Measurements from ENCODE around the gene MAP1LC3B. TPM values are rescaled to one million over a fixed set of nuclear protein-coding genes. Genes with fewer than 3 reads are reported as not detected.

The MAP1LC3B gene
- total RNA-seq, 1 experiment from 2014 or later, result 74.7 TPM

DNA sequence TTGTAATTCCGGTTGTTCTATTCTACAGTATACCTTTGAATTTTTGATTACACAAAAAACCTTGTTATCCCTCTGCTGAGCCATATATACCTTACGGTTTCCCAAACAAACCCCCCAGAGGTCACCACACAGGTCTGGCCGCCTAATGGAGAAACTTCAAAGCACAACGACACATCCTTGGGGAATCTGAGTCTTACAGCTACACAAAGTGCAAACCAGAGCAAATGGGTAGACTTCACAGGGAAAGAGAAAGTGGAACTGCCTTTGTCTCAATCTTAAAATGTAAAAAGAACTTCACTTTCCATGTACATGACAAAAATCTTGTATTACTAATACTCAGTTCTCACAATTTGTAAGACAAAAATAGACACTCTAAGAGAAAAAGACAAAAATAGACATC lies 11.3 kb upstream of the MAP1LC3B start:
- CTCF ChIA-PET, result no interaction called here
- no peaks in the 10 kb centered on the region for H3K9me3 ChIP-seq (ENCODE audit: low read depth, low read length, poor library complexity, severe bottlenecking)
- peaks cover 11% of the 10 kb centered on the region for H3K4me1 ChIP-seq (ENCODE audit: insufficient read depth, low read length, poor library complexity, severe bottlenecking)
- no peaks in the 10 kb centered on the region for H3K27me3 ChIP-seq (replicated peaks; ENCODE audit: insufficient read depth, low read depth, low read length, poor library complexity)
- intact Hi-C loops (cut with micrococcal nuclease; ENCODE audit: unreplicated experiment), result no loop called here
- DNase-seq (ENCODE audit: low spot score), result no peak
- POLR2A ChIA-PET (ENCODE audit: low non-redundant PET), result no interaction called here
- no peaks in the 10 kb centered on the region for H3K36me3 ChIP-seq (ENCODE audit: insufficient read depth, low read length, poor library complexity, severe bottlenecking)
- TF ChIP-seq EZH2 (IDR thresholded peaks at IDR 0.05; ENCODE audit: borderline replicate concordance, low read depth, low read length, poor library complexity, severe bottlenecking), result no peak
- TF ChIP-seq, protein P1, sequence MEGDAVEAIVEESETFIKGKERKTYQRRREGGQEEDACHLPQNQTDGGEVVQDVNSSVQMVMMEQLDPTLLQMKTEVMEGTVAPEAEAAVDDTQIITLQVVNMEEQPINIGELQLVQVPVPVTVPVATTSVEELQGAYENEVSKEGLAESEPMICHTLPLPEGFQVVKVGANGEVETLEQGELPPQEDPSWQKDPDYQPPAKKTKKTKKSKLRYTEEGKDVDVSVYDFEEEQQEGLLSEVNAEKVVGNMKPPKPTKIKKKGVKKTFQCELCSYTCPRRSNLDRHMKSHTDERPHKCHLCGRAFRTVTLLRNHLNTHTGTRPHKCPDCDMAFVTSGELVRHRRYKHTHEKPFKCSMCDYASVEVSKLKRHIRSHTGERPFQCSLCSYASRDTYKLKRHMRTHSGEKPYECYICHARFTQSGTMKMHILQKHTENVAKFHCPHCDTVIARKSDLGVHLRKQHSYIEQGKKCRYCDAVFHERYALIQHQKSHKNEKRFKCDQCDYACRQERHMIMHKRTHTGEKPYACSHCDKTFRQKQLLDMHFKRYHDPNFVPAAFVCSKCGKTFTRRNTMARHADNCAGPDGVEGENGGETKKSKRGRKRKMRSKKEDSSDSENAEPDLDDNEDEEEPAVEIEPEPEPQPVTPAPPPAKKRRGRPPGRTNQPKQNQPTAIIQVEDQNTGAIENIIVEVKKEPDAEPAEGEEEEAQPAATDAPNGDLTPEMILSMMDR (conservative IDR thresholded peaks at IDR 0.05; ENCODE audit: low read depth, low read length), result no peak
- no peak overlapping the region for H3K27ac ChIP-seq (ENCODE audit: low read depth, low read length, poor library complexity, severe bottlenecking)
- no peak overlapping the region for H3K4me3 ChIP-seq (ENCODE audit: low read depth, low read length, poor library complexity, severe bottlenecking)
- TSS peak; percentile 43 for BruUV-seq (replicated peaks)

DNA sequence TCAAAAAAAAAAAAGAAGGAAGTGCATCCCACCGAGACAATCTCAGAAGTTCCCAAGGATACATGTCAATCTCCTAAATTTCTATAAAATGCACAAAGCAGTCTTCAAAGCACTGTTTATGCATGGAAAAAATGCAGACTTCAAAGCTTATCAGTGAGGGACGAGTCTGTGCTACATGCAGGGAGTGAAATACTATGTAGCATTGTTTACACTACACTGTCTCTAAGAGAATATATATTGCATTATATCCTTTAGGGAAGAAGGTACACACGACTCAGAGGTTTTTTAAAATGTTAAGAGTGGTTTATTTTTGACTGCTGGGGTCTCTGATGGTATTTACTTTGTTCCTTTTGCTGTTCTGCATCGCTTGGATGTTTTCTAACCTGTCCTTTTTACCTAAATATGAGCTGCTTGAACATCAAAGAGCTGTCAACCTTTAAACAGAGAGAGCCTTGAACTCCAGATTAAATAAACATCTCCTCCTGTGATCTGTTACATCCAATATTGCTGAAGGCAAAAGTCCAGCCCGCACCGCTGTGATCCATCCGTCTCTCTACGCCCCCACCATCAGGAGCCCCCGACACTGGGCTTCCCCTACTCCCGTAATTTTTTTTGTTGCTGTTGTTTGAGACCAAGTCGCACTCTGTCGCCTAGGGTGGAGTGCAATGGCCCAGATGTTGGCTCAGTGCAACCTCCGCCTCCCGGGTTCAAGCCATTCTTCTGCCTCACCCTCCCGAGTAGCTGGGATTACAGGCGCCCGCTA lies 9.9 kb upstream of the MAP1LC3B start:
- no peaks in the 10 kb centered on the region for H3K9me3 ChIP-seq (ENCODE audit: low read depth, low read length, poor library complexity, severe bottlenecking)
- TF ChIP-seq EZH2 (IDR thresholded peaks at IDR 0.05; ENCODE audit: borderline replicate concordance, low read depth, low read length, poor library complexity, severe bottlenecking), result no peak
- TF ChIP-seq, protein P1 (conservative IDR thresholded peaks at IDR 0.05; ENCODE audit: low read depth, low read length), result no peak
- no peaks in the 10 kb centered on the region for H3K27me3 ChIP-seq (replicated peaks; ENCODE audit: insufficient read depth, low read depth, low read length, poor library complexity)
- no peak for DNase-seq (ENCODE audit: low spot score)
- no TSS peak for BruUV-seq (replicated peaks)
- peak overlapping the region; percentile 77 for H3K27ac ChIP-seq (ENCODE audit: low read depth, low read length, poor library complexity, severe bottlenecking)
- no peaks in the 10 kb centered on the region for H3K36me3 ChIP-seq (ENCODE audit: insufficient read depth, low read length, poor library complexity, severe bottlenecking)
- POLR2A ChIA-PET (ENCODE audit: low non-redundant PET), result no interaction called here
- CTCF ChIA-PET, result no interaction called here
- peaks cover 11% of the 10 kb centered on the region for H3K4me1 ChIP-seq (ENCODE audit: insufficient read depth, low read length, poor library complexity, severe bottlenecking)
- peak overlapping the region; percentile 57 for H3K4me3 ChIP-seq (ENCODE audit: low read depth, low read length, poor library complexity, severe bottlenecking)
- intact Hi-C loops (cut with micrococcal nuclease; ENCODE audit: unreplicated experiment), result no loop called here

DNA sequence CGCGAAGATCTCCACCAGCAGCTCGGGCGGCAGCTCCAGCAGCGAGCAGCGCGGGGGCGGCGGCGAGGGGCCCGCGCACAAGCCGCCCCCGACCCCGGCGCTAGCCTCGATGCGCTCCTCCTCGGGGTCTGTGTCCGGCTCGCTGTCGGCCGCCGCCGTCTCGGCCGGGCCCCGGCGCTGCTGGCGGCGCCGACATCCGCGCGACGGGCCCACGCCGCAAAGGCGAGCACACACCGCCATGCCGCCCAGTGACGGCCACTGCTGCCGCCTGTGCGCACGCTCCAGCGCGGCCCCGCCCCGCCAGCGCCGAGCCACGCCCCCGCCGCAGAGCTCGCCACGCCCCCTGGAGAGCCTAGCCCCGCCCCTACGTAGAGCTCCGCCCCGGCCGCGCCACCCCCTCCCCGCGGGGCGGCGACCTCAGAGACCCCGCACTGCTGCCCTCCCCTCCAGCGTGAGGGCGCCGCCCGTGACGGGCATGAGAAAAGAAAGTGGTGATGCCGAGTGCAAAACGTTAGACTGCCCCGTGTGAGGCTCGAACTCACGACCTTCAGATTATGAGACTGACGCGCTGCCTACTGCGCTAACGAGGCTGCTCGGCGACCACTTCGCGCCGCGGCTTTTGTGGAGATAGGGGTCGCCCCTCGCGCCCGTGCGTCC lies 8.5 kb upstream of the MAP1LC3B start, which contains the start of gene FBXO31:
Gene FBXO31, minus strand, starts transcription at position 272 of the 657 bp plus-strand sequence. Its CDS starts 32 bp downstream, at position 240.
- DNase-seq (ENCODE audit: low spot score), result peak; percentile 95
- Histone ChIP-seq H3K4me3 (ENCODE audit: low read depth, low read length, poor library complexity, severe bottlenecking) (peak within 1 kb of the TSS; percentile 57), H3K36me3 (ENCODE audit: insufficient read depth, low read length, poor library complexity, severe bottlenecking) (no peaks in the 10 kb centered on the region), H3K9me3 (ENCODE audit: low read depth, low read length, poor library complexity, severe bottlenecking) (no peaks in the 10 kb centered on the region), H3K4me1 (ENCODE audit: insufficient read depth, low read length, poor library complexity, severe bottlenecking) (peaks cover 22% of the 10 kb centered on the region), H3K27me3 (replicated peaks; ENCODE audit: insufficient read depth, low read depth, low read length, poor library complexity) (no peaks in the 10 kb centered on the region), H3K27ac (ENCODE audit: low read depth, low read length, poor library complexity, severe bottlenecking) (peak within 1 kb of the TSS; percentile 77)
- TF ChIP-seq, protein P1 (conservative IDR thresholded peaks at IDR 0.05; ENCODE audit: low read depth, low read length), result no peak
- no peak for TF ChIP-seq EZH2 (IDR thresholded peaks at IDR 0.05; ENCODE audit: borderline replicate concordance, low read depth, low read length, poor library complexity, severe bottlenecking)
- ChIA-PET POLR2A (ENCODE audit: low non-redundant PET) (no interaction called here), CTCF (interaction anchor here (0.6 to 1.0 kb wide), 2 partner anchors 11 to 14 kb away, joined by 3 to 5 read pairs; no protein-coding TSS in a partner anchor)
- intact Hi-C loops (cut with micrococcal nuclease; ENCODE audit: unreplicated experiment), result no loop called here
- no TSS peak for BruUV-seq (replicated peaks)

Data from A673 (cell line).